ENCODE measurements around the gene DIO2.
A peak's percentile ranks its signal among the peaks of the same experiment; 100 is the strongest.

Gene DIO2

DNA sequence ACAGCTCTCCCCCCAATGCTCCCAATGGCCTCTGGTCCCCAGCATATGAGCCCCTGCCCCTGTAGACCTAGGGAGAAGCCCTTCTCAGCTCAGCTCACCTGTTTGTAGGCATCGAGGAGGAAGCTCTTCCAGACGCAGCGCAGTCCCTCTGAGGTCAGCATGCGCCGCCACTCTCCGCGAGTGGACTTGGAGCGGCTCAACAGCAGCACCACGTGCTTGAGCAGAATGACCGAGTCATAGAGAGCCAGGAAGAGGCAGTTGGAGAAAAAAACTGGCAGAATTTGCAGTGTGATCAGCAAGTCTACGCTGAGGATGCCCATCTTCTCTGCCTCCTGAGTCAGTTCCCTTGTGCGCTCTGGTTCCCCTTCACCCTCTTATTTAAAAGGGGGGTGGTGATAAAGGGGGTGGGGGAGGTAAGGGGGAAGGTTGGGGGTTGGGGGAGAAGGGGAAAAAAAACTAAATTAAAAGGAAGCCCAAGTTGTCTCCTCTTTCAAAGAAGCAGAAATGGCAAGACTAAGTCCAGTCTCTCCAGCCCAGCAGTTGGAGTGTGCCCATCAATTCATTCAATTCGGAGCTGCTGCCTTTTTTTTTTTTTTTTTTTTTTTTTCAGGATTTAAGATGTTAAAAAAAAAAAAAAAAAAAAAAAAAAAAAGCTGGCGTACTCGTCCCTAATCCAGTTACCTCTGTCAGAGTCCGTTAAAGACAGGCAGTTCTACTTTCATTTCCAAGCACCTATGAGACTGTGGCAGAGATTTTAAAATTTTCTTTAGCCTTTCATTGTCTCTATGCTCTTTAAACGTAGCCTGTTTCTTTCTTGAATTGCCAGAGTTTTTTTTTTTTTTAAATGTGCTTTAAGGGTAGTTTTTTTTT is at the start of gene DIO2:
Gene DIO2, minus strand, starts transcription at position 352 of the 870 bp plus-strand sequence. Its CDS starts 32 bp downstream, at position 320.
- DNase-seq, result no peak

DNA sequence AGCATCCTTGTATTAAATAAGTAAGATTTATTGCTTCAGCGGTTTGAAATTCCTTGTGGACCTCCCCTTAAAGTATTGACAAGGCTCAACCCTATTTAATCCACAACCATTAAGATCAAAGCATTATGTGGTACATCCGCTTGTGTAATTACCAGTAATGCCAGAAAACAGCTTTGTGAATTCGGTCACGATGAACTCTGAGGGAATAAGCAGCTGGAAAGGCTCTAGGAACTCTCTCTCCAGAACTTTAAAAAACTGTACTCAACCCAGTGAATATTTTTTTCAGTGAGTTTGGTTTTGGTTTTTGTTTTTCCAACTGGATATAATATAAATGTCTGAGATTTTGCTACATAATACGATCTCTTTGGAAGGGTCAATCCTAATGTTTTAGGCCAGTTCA is 49.3 kb upstream of the DIO2 start:
- DNase-seq, result no peak

DNA sequence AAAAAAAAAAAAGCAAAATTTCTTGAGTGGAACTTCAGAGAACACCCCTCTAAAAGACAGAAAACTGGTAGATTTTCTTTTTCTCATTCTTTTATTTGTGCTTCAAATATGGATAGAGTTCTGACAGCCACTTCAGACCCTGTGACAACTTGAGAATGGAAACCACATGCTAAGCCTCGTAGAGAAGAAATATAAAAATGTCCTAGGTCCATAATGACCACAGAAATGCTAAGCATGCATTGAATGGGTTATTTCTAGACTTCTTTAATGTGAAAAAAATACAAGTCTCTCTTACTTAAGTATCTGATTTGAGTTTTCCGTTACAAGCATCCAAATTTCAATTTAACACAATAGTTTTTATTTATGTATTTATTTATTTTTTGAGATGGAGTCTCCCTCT is 28.3 kb upstream of the DIO2 start:
- no peak for DNase-seq

DNA sequence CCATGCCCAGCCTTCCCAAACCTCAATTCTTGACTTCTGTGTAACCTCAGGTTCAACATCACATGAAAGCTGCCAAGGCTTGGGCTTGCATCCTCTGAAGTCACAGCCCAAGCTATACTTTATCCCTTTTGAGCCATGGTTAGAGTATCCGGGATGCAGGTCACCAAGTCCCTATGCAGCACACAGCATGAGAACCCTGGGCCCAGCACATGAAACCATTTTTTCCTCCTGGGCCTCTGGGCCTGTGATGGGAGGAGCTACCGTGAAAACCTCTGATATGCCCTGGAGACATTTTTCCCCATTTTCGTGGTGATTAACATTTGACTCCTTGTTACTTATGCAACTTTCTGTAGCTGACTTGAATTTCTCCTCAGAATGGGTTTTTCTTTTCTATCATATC is 25.8 kb upstream of the DIO2 start:
- no peak for DNase-seq

DNA sequence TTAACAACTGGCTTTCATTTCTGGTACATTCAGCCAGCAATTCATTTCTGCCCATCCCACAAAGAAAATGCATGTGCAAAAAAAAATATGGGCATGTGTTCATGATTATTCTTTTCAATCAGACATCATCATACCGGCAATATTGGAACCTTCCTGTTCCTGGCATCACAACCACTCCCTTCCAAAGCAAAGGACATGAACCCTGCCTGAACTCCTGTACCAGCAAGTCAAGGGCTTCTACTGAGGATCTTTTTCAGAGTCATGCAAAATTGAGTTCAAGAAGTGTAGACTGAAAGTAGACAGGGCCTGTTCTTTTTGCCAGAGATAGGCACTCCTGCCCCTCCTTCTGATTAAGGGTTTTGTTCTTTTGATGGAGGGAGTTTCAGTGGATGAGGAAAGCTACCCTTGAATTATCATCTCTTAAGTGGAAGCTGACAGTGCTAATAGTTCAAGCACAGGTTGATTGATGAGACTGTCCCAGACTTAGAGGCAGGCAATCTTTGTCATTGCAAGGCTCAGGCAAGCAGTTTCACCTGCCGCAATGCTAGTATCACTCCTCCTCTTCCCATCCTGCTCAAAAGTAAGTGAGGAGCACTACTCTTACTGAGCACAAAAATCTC is 22.3 kb upstream of the DIO2 start:
- no peak for DNase-seq

DNA sequence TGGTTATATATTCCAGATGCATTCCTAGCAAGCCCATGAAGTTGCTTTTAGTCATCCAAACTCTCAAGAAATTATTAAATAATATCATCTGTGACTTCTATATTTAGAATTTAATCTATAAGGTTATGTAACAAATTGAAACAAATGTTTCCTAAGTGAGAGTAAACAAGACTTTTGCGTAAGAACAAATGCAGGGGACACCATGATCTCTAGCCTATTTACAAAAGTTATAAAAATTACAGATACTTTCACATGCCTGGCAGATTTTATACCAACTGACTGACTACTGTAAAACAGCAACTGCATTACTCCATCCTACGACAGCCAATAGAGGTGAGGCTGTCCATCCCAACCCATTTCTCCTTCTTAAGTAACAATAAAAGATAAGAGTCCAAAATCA is 20.4 kb upstream of the DIO2 start:
- no peak for DNase-seq

DNA sequence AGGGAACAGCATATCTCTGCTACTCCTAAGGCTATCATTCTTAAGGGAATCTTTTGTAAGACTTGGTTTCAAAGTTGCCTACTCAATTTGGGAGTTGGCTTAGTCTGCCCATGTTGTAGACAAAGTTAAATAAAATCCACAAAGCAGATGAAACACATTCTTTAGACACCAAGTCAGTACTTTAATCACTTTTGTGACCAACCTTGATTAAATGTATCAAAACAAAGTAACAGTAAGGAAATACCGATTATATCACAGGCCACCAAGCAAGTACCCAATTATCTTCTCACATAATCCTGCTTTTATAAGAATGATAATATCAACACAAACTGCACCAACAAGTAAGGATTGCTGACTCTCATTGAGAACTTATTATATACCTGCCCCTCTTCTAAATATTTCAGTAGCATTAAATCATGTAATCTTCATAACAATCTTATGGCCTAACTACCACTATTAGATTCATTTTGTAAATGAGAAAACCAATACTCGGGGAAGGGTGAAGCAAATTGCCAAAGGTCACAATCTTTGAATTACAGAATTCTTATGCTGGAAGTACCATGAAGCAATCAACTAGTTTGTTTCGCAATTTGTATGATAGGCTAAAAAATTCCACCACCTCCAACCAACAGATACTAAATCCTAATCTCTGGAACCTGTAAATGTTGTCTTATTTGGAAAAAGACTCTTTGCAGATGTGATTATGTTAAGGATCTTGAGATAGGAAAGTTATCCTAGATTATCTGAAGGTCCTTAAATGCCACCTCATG is 12.6 kb upstream of the DIO2 start:
- DNase-seq, result no peak

DNA sequence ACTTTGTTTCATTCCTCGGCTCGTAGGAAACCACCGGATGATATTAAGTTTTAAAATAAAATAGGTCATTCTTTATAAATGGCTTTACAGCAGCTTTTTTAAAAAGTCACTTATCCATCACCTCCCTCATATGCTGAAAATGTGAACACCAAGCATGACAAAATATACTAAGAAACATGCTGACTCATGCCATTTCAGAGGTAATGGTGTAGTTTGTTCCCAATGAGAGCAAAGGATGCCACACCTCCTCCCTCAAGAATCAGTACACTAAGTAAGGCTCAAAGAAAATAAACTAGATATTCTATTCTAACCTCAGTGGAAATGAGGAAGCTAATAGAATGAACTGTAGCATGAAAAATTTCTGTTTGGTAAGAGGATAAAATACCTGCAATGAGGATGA is 5.5 kb upstream of the DIO2 start:
- DNase-seq, result no peak

DNA sequence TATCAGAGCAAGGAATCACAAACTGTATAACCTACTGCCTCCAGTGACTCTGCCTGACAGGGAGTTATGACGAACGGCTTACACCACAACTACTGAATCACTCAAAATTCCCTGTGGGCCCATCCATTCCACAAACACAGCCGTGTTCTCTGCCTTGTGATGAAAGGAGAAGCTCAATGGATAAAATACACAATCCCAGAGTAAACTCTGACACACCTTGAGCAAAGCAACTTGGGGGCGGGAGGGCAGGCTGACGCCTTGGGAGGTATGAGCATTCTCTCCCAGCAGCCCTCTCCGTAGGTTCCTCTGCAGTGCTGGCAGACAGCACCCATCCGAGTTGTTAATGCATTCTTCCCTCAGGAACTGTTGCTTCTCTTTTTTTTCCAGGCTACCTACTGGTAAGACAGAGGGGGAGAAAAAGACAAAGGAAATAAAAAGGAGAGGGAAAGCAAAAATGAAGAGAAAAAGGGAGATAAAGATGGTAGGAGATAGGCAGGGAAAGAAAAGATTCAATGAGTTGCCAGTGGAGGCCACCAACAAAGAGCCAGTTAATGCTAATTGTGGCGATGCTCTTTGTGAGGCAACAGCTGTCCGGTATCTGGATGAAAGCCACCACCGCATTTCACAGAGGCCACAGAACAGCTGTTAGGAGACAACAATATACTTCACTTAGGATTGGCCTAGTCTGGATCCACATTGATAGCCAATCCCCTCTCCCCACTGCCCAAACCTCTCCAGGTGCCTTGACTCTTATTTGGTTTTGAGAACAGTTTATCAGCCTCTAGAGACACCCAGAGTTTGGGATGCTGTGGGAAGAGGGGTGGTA is 4.7 kb upstream of the DIO2 start:
- no peak for DNase-seq

DNA sequence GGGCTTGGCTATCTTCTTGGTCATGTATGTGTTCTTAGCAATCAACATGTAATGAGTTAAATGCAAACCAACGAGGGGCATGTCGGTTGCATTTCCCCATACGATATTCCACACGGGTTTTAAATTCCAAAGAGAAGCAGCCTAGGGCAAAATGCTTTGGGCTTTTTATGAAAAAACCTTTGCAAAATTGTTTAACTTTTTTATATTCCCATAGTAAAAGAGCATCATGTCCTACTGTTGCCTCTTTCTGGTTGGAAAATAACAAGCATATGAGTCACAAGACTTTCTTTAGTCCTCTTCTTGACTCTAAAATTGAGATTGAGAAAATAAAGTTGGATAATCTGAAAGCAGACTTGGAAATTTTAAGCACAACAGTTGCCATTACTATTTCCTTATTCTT is 3.8 kb upstream of the DIO2 start:
- DNase-seq, result no peak

DNA sequence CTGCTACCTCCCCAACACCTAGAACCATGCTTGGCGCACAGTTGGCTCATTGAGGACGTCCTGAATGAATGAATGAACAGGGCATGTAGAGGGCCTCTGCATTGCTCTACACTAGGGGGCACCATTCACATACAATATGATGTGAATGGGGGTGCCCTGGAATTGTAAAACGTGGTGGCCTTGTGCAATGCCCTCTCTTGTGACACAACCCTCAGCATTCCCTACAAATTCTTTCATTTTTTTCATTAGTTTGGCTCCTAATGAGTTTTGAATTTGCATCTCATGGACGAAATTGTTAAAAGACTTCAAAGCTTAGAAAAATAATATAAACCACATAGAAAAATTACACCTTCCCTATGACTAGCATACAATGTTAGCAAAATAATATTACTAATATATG is 2.3 kb upstream of the DIO2 start:
- DNase-seq, result no peak

DNA sequence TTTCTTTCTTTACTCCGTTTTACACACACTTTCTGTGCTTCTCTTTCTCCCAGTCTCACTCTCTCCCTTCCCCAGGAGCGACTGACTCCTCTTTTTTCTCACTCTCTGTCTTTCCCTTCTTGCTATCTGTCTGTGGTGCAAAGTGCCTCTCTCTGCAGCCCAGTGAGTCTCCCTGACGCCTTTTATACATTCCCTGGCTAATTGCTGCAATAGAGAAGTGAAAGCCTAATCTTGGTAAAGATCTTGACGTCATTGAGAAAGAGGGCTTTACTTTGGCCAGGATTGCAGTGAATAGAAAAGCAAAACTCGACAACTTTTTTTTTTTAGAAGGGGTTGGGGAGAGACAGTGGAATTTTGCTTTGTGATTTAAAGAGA is 706 bp upstream of the DIO2 start:
- no peak for DNase-seq

DNA sequence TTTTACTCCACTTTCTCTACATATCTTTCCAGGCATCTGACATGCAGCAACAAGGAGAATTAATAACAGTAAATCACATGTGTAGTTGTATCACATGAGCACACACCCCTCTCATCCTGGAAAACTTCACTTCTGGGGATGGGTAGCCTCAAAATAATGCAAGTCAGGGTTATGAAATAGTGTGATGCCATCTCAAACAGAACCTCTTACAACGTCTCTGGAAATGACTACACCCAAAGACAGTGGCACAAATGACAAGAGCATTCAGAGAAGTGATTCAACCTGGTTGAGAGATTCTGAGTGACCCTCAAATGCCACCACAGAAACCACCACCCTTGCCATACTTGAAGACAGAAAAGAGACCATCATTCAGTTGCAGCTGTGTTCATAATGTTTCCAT is 2.8 kb downstream of the DIO2 start:
- DNase-seq, result no peak

DNA sequence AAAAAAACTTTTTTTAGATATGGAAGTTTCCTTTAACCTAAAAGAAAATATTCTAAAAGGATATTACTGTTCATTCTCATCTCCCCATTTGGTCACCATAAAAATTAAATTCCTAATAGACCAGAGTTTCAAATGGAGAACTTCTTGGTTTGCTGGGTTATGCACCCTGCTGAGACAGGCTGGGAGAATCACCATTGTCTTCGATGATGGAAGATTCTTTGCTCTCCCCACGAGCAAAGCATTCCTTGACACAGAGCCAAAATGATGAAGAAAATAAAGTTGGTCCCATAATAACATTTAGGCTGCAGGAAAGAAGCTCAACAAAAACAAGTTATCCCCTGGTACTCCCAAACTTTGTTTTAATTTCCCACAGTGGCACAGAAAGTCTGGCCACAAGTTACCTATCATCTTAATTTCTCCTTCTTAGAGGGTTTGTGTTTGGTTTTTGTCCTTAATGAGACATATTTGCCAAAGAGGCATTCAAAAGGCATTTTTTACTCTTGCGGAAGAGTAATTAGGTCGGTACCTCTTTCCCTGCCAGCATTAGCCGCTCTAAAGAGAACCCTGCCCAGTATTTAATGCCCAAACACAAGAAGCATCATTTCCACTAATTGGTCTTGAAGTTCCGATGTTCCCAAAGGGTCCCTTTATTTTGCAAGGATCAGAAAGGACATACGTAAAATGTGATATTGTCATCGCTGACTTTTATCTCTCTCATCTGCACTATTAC is 4.8 kb downstream of the DIO2 start:
- no peak for DNase-seq

DNA sequence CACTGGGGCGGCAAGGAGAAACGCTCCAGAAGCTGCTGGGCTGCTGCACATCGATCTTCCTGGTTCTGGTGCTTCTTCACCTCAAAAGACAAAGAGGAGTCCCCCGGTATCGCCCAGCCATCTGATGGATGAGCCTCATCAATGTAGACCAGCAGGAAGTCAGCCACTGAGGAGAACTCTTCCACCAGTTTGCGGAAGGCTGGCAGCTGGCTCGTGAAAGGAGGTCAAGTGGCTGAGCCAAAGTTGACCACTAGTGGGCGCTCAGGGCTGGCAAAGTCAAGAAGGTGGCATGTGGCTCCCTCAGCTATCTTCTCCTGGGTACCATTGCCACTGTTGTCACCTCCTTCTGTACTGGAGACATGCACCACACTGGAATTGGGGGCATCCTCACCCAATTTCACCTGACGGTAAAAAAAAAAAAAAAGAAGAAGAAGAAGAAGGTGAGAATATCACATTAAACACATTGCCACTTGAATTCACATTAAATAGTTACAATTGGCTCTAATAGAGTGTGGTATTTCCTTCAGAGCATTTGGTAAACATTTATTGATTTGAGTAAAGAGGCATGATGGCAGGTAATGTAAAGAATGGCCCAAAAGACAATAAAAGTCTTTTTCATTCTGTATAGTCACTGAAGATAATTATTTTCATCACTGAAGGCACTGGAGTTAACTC is 8.3 kb downstream of the DIO2 start:
- DNase-seq, result peak; percentile 5

DNA sequence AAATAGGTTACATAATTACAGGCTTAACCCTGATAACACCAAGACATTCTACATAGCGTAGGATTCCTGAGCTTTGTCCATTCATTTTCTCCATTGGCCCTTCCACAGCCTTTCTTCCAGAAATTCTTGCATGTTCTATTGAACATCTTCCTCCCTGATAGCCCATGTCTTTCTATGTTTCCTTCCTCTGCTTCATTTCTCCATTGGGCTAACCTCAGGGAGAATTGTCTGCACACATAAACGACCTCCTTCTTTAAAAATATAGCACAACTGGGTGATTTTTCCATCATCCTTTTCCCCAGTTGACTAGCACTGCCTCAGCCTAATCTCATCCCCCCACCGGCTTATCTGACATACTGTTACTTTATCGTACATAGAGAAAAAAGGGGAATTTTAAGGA is 11.2 kb downstream of the DIO2 start:
- DNase-seq, result no peak

DNA sequence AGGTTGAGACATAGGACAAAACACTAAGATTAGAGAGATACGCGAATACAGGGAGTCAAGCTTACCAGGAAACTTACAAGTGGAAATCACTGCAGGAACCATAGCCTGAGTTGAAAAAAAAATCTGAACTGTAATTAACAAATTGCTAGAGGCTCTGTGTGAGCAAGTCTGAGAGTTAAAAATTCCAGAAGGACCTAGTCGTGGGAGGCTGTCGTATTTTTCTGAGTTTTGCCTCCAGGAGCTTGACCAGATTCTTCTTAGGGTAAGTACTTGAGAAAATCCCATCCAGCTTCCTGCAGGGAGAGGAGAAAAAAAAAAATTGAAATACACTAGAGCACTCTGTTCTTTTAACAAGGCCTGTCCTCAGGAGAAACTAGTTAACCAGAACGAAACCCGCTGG is 22.7 kb downstream of the DIO2 start:
- DNase-seq, result no peak

DNA sequence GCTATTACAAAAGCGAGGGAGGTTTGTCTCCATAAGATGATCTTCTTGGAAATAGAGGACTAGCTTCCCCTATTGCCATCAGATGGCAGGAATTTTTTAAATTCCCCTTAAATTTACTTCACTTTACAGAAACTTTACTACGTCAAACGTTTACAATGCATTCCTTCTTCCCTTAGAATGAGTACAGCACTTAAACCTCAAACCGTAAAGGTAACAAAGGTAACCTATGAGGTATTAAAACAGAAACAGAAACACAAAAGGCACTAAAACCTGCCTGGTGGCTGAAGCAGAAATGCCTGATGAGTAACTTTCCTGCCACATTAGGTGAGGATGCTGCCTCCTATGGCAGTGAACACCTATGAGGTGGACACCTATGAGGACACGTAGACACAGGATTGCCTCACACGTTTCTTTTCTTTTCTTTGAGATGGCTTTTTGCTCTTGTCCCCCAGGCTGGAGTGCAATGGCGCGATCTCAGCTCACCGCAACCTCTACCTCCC is 25.0 kb downstream of the DIO2 start:
- DNase-seq, result no peak

DNA sequence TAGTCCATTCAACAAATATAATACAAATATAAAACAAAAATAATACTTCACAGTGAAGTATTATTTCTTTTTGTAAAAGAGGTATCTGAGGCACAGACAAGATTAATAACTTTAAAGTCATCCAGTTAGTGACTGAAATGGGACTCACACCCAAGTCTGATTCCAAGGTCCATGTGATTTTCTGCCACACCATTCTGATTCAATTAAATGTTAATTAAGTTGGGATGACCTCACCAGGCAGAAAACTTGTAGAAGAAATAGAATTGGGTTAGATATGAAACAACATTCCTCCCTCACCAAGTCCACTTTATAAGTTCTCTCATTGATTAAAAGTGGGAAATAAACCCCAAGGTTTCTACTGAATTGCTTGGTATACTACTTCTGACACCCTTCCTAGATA is 34.4 kb downstream of the DIO2 start:
- DNase-seq, result no peak

DNA sequence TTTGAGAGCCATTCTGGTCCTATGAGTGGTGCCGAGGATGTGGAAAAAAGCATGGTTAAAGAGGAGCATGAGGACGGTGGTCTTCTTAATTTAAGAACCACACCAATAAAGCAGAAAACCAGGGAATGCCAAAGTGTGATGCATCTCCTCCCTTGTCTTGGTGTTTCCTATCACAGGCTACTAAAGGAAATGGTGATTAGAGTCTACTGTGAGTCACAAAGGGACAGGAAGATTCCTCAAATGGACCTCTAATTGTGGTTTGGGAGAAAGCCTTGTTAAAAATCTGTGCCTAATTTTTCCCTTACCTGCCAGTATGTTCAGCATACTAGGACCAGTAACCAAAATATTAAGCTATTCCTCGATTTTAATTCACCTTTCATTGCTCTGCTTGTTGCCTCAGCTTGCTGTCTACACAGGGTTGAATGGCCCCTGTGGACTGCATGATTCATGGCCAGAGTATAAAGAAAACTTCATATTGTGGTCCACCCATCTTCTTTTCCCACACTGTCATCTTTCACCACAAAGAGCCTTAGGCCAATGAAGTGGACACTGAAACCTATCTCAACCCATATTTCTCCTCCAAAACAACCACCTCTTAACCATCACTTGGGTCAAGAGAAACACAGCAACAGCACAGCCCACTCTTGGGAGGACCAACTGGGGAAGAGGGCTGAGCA is 38.8 kb downstream of the DIO2 start:
- DNase-seq, result no peak
